Glomerular endothelial cell (primary cell): Measurements from ENCODE around the gene WFIKKN1. TPM values are rescaled to one million over a fixed set of nuclear protein-coding genes. Genes with fewer than 3 reads are reported as not detected.

Source experiments
- DNase-seq: peaks from one replicate; pipeline ENCODE4 v3.0.0-alpha.2; 2011; ENCODE audit warnings: low read depth, low spot score; ENCODE audit errors: extremely low read depth
- total RNA-seq: library from RNA; depleted of rRNA; stranded (reverse); fragments of >200 nt; gene quantifications from 2 replicates; pipeline ENCODE4 v1.2.3, GENCODE V29; 2015

Gene WFIKKN1
- total RNA-seq, 1 donor from 2014 or later: 0.06 TPM

DNA sequence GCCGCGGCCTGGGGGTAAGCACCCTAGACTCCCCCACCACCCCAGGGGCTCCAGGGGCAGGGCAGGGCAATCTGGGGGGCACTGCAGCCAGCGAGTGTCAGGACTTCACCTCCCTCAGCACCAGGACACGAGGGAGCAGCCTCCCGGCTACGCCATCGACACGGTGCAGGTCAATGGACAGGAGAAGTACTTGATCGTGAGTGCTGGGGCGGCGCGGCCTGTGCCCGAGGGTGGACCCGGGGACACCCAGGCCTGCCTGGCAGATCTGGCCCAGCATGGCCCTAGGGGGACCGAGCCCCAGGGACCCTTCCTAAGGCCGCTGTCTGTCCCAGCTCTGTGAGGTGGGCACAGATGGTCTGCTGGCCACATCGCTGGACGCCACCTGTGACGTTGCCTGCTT is 41.6 kb downstream of the WFIKKN1 start:
- no peak for DNase-seq

DNA sequence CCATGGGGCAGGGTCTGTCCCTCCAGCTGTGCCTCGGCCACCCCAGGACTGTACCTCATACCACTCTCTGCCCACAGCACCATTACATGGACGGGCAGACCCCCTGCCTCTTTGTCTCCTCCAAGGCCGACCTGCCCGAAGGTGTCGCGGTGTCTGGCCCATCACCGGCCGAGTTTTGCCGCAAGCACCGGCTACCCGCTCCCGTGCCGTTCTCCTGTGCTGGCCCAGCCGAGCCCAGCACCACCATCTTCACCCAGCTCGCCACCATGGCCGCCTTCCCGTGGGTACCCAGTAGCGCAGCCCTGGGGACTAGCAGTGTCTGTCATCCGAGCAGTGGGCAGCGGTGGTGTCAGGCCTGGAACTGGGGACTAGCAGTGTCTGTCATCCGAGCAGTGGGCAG is 42.1 kb downstream of the WFIKKN1 start:
- DNase-seq: no peak

DNA sequence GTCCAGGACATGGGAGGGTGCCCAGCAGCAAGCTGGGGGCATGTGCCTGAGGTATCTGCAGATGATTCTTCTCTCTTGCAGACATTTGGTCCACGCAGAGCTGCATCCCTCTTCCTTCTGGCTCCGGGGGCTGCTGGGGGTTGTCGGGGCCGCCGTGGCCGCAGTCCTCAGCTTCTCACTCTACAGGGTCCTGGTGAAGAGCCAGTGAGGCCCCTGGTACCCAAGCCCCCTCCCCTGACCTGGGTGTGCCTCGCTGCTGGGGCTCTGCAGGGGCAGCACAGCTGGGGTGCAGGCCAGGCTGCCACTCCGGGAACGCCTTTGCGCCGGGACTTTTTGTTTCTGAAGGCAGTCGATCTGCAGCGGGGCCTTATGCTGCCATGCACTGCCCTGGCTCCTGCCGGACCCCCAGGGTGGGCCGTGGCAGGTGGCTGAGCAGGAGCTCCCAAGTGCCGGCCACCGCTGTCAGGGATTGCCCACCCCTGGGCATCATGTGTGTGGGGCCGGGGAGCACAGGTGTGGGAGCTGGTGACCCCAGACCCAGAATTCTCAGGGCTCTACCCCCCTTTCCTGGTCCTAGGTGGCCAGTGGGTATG is 42.7 kb downstream of the WFIKKN1 start:
- no peak for DNase-seq

GRCh38 chr16:674214-674881 is 43.6 kb downstream of the WFIKKN1 start:
- no peak for DNase-seq

GRCh38 chr16:674968-675883 is 44.4 kb downstream of the WFIKKN1 start, which contains the start of gene RHBDL1:
RHBDL1 (plus strand) TSS chr16:675671; CDS start chr16:675791, 120 bp downstream.
- no peak for DNase-seq

DNA sequence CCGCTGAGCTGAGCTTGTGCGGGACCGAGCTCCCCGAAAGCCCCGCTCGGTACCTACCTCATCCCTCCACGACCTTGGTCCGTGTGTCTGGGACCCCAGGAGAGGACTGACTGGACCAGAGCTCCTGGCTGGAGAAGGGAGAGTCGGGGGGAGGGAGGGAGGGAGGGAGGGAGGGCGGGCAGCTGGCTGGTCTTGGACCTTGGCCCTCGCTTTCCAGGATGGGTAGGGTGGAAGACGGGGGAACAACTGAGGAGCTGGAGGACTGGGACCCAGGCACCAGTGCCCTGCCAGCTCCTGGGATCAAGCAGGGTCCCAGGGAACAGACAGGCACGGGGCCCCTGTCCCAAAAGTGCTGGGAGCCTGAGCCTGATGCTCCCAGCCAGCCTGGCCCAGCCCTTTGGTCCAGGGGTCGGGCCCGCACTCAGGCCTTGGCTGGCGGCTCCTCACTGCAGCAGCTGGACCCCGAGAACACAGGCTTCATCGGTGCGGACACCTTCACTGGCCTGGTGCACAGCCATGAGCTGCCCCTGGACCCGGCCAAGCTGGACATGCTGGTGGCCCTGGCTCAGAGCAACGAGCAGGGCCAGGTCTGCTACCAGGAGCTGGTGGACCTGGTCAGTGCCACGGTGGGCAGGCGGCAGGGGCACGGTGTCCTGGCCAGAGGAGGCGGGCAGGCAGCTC is 45.2 kb downstream of the WFIKKN1 start:
- DNase-seq: no peak

DNA sequence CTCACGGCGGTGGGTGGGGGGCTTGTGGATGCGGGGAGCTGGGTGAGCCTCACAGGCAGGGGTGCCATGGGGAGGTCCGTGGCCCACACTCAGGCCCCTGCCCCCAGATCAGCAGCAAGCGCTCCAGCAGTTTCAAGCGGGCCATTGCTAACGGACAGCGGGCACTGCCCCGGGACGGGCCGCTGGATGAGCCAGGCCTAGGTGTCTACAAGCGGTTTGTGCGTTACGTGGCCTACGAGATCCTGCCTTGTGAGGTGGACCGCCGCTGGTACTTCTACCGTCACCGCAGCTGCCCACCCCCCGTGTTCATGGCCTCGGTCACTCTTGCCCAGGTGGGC is 45.7 kb downstream of the WFIKKN1 start:
- DNase-seq: no peak

- no peak for DNase-seq
Observed at GRCh38 chr16:676913-677312, 46.1 kb downstream of the WFIKKN1 start.

DNA sequence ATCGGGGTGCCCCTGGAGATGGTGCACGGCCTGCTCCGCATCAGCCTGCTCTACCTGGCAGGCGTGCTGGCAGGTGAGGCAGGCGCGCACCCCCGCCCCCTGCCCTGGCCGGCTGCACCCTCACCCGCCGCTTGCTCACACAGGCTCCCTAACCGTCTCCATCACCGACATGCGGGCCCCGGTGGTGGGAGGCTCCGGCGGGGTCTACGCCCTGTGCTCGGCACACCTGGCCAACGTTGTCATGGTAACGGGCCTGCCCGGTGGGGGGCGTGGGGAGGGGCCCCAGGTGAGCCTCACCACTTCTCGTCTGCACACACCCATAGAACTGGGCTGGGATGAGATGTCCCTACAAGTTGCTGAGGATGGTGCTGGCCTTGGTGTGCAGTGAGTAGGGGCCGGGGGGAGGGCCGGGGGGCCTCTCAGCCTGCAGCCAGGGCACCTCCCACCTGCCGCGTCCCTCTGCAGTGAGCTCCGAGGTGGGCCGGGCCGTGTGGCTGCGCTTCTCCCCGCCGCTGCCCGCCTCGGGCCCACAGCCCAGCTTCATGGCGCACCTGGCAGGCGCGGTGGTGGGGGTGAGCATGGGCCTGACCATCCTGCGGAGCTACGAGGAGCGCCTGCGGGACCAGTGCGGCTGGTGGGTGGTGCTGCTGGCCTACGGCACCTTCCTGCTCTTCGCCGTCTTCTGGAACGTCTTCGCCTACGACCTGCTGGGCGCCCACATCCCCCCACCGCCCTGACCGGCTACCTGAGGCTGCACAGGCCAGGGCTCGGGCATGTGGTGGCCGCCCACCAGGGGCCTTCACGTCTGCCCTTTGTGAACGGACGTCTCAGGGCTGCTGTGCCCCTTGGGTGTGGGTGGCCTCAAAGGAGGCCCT is 46.8 kb downstream of the WFIKKN1 start:
- DNase-seq: no peak

- no peak for DNase-seq
Observed at GRCh38 chr16:678209-678857, 47.5 kb downstream of the WFIKKN1 start.

DNA sequence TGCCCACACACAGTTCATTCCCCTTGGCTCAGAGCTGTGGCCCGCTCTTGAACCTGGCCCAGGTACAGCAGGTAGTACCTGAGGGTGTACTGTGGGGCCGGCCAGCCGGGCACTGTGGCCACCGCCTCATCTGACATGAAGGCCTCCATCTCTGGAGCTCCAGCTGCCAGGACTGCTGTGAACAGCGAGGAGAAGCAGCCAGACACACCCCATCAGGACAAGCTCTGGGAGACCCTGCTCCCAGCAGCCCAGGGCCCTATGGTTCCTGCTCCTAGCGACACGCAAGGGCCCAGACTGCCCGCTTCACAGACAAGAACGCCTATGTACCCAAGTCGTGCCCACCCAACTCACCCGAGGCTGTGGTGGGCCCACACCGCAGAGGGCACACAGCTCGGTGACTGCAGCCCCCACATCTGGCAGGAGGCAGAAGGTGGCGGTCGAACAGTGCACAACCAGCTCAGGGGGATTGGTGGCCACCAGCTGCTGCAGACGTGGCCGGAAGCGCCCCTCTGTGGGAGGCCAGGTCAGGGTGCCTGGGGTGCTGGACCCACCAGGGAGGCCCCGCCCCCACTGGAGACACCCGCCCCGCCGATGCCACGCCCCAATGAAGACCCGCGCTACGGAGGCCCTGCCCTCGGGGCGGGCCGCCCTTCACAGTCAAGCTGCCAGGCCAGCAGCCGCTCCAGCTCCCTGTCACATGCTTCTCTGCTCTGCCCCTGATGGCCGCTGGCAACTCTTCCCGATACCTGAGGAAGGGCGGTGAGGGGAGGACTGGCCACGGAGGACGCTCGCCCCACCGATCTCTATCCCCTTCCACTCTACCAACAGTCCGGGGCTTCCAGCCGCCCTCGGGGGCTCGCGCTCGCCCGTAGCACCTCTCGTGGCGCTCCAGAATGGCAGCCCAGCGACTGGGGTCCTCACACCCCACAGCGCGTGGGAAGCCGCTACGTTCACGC is 48.4 kb downstream of the WFIKKN1 start:
- no peak for DNase-seq

DNA sequence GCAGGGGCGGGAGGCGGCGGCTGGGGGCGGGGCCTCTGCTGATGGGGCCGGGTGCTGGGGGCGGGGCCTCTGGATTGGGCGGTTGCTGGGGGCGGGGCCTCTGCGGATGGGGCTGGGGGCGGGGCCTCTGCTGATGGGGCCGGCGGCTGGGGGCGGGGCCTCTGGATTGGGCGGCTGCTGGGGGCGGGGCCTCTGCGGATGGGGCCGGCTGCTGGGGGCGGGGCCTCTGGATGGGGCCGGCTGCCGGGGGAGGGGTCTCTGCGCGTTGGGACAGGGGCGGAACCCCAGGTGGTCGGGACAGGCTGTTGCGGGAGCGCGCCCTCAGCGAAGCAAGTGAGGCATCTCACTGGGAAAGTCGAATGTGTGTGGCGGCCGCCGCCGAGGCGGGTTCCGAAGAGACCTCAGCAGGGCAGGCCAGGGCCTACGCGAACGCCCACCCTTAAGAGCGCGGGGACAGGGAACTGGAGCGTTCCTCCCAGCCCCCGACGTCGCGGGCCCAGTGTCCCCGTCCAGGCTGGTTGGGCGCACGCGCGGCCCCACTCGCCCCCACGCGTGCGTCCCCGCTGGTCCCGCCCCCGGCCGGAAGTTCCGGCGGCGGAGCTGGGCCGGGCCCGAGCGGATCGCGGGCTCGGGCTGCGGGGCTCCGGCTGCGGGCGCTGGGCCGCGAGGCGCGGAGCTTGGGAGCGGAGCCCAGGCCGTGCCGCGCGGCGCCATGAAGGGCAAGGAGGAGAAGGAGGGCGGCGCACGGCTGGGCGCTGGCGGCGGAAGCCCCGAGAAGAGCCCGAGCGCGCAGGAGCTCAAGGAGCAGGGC is 49.2 kb downstream of the WFIKKN1 start, which contains the start of gene STUB1:
Gene STUB1 (plus strand): TSS at position 597 of the 811 bp plus-strand sequence. CDS start 116 bp downstream, at position 713.
- DNase-seq: no peak

DNA sequence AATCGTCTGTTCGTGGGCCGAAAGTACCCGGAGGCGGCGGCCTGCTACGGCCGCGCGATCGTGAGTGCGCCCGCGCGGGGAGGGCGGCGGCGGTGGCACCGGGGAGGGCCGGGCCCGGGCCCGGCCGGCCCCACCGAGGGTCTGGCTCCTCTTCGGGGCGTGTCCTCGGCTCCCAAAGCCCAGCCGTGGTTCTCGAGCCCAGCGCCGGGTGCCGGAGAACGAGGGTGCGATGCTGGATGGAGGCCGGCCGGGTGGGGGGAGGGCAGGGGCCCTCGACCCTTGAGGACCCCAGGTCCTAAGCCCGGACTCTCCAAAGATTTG is 49.8 kb downstream of the WFIKKN1 start:
- no peak for DNase-seq

DNA sequence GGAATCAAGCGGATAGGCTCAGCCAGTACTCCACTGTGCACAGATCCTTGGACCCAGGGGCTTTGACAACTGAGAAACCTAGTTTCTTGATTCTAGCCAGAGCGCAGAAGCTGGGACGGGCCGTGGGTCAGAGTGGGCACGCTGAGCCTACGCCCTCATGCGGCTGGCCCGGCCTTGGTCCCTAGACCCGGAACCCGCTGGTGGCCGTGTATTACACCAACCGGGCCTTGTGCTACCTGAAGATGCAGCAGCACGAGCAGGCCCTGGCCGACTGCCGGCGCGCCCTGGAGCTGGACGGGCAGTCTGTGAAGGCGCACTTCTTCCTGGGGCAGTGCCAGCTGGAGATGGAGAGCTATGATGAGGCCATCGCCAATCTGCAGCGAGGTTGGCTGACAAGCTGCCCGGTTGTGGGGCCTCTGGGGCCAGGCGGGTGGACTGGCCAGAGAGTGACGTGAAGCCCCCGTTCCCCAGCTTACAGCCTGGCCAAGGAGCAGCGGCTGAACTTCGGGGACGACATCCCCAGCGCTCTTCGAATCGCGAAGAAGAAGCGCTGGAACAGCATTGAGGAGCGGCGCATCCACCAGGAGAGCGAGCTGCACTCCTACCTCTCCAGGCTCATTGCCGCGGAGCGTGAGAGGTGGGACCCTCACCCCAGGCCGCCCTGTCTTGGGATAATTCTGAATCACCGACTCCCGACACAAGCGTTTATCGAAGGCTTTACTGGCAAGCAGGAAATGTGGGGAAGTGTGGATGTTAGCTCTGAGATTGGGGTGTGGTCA is 50.4 kb downstream of the WFIKKN1 start:
- DNase-seq: no peak

GRCh38 chr16:681746-682427 is 51.1 kb downstream of the WFIKKN1 start:
- DNase-seq: no peak
